Left lung (tissue), 10 donors: ENCODE results near the gene HCK. TPM values are rescaled to one million over a fixed set of nuclear protein-coding genes. Genes with fewer than 3 reads are reported as not detected.
A peak's percentile ranks its signal among the peaks of the same experiment; 100 is the strongest.

Experiments used
- ATAC-seq: fragments of 200-7000 bp; cut with Tn5 transposase; one replicate; pipeline ENCODE4 v1.9.1; 2020; ENCODE audit warnings: moderate library complexity
- DNase-seq, 4 donors: peaks; one replicate each; pipeline ENCODE4 v3.0.0-alpha.2; 2013 to 2020
- H3K27ac ChIP-seq, 2 donors: fragments of 200-600 bp; sonication (generic) in 1 of 2; one replicate each; pipeline versions ENCODE4 v1.5.0 to v1.8.0; 2020 to 2021
- H3K27me3 ChIP-seq, 2 donors: fragments of 200-600 bp; sonication (generic) in 1 of 2; one replicate each; pipeline versions ENCODE4 v1.5.0 to v1.8.0; 2020 to 2021
- H3K36me3 ChIP-seq, 2 donors: fragments of 200-600 bp; sonication (generic) in 1 of 2; one replicate each; pipeline versions ENCODE4 v1.5.0 to v1.8.0; 2020 to 2021
- H3K4me1 ChIP-seq, 2 donors: fragments of 200-600 bp; one replicate each; pipeline ENCODE4 v1.8.0; 2021
- H3K4me3 ChIP-seq, 2 donors: fragments of 200-600 bp; sonication (generic) in 1 of 2; one replicate each; pipeline versions ENCODE4 v1.5.0 to v1.8.0; 2020 to 2021; ENCODE audit warnings: mild to moderate bottlenecking in 1 of 2
- H3K9me3 ChIP-seq, 2 donors: fragments of 200-600 bp; sonication (generic) in 1 of 2; one replicate each; pipeline versions ENCODE4 v1.5.0 to v1.8.0; 2020 to 2021
- intact Hi-C, 2 donors: fragments of 100-400 bp; cut with DNase I; formaldehyde crosslinking; loops; one replicate each; pipeline versions ENCODE4 v1.11.2 to v1.14.2; 2022
- polyA plus RNA-seq, 6 donors: library from polyadenylated mRNA; unstranded; fragments of 120-200 nt; gene quantifications; one replicate each; pipeline ENCODE4 v1.2.1, GENCODE V29; 2013; ENCODE audit not compliant: insufficient read length in 6 of 6
- total RNA-seq, 2 donors: library from RNA; stranded (reverse); fragmentation: NEBNext Ultra II Directional; extraction: Animal tissue kit (Norgen Biotek cat#: 25700); gene quantifications; one replicate each; pipeline ENCODE4 v1.2.1, GENCODE V29; 2021
- TF ChIP-seq, protein P1 (sequence below), 2 donors: fragments of 200-600 bp; sonication (generic) in 1 of 2; IDR thresholded peaks; one replicate each; pipeline versions ENCODE4 v1.5.0 to v1.8.0; 2021; ENCODE audit warnings: antibody characterized with exemption in 2 of 2
- donor health status: DM: no; HTN: yes; CAD: no.
- donor health status: DM: no; HTN: no; CAD: no.

Gene HCK
- total and polyA plus RNA-seq, 8 donors: 3.0 to 110 (median 5.0) TPM

- no peak overlapping the region for H3K27ac ChIP-seq
- intact Hi-C loops: no loop called here
- ATAC-seq: peak; percentile 92
- H3K4me1 ChIP-seq: peaks cover 4 to 28% of the 10 kb centered on the region in 2 donors
- TF ChIP-seq, protein P1, sequence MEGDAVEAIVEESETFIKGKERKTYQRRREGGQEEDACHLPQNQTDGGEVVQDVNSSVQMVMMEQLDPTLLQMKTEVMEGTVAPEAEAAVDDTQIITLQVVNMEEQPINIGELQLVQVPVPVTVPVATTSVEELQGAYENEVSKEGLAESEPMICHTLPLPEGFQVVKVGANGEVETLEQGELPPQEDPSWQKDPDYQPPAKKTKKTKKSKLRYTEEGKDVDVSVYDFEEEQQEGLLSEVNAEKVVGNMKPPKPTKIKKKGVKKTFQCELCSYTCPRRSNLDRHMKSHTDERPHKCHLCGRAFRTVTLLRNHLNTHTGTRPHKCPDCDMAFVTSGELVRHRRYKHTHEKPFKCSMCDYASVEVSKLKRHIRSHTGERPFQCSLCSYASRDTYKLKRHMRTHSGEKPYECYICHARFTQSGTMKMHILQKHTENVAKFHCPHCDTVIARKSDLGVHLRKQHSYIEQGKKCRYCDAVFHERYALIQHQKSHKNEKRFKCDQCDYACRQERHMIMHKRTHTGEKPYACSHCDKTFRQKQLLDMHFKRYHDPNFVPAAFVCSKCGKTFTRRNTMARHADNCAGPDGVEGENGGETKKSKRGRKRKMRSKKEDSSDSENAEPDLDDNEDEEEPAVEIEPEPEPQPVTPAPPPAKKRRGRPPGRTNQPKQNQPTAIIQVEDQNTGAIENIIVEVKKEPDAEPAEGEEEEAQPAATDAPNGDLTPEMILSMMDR (IDR thresholded peaks at IDR 0.05): no peak
- H3K4me3 ChIP-seq: peak overlapping the region; percentile 41 to 75
- peak in 3 of 4 donors; percentile 32 to 90 (median 44) for DNase-seq
- H3K36me3 ChIP-seq: no peaks in the 10 kb centered on the region
- H3K9me3 ChIP-seq: no peaks in the 10 kb centered on the region
- peaks cover 30 to 94% of the 10 kb centered on the region in 2 donors for H3K27me3 ChIP-seq
Observed at GRCh38 chr20:32018269-32019155, 33.5 kb upstream of the HCK start.

- Histone ChIP-seq H3K36me3 (no peaks in the 10 kb centered on the region), H3K4me1 (peaks cover 4 to 28% of the 10 kb centered on the region in 2 donors), H3K4me3 (peak overlapping the region in 1 of 2 donors; percentile 75), H3K27ac (no peak overlapping the region), H3K9me3 (no peaks in the 10 kb centered on the region), H3K27me3 (peaks cover 30 to 99% of the 10 kb centered on the region in 2 donors)
- DNase-seq (no peak), ATAC-seq (no peak)
- intact Hi-C loops: no loop called here
- TF ChIP-seq, protein P1 (IDR thresholded peaks at IDR 0.05): no peak
Observed at GRCh38 chr20:32019156-32019510, 32.9 kb upstream of the HCK start.

- Histone ChIP-seq H3K36me3 (no peaks in the 10 kb centered on the region), H3K27ac (no peak overlapping the region), H3K27me3 (peaks cover 30 to 99% of the 10 kb centered on the region in 2 donors), H3K4me1 (peaks cover 4 to 28% of the 10 kb centered on the region in 2 donors), H3K4me3 (peak overlapping the region in 1 of 2 donors; percentile 75), H3K9me3 (no peaks in the 10 kb centered on the region)
- intact Hi-C loops: no loop called here
- TF ChIP-seq, protein P1 (IDR thresholded peaks at IDR 0.05): no peak
- ATAC-seq (no peak), DNase-seq (no peak)
Observed at GRCh38 chr20:32019563-32020463, 32.2 kb upstream of the HCK start.

DNA sequence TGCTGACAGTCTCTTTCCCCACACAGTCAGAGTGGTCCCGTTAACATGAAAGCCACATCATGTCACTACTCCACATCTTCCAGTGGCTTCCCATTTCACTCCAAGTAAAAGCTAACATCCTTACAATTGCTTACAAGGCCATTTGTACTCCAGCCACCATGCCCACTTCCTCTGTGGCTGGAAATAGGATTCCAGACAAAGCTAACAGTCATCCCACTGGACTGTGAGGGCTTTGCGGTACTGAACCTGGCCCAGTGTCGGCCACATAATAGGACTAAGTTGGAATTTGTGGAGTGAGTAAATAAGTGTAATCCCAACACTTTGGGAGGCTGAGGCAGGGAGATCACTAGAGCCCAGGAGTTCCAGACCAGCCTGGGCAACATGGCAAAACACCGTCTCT lies 31.0 kb upstream of the HCK start:
- TF ChIP-seq, protein P1 (IDR thresholded peaks at IDR 0.05): no peak

More for the DNA sequence above, 31.0 kb upstream of the HCK start:
- intact Hi-C loops: no loop called here
- H3K36me3 ChIP-seq: no peaks in the 10 kb centered on the region
- no peak overlapping the region for H3K4me3 ChIP-seq
- no peaks in the 10 kb centered on the region for H3K9me3 ChIP-seq
- peaks cover 4 to 28% of the 10 kb centered on the region in 2 donors for H3K4me1 ChIP-seq
- no peak overlapping the region for H3K27ac ChIP-seq
- no peak for ATAC-seq
- no peak for DNase-seq
- peaks cover 30 to 91% of the 10 kb centered on the region in 2 donors for H3K27me3 ChIP-seq
